Central memory CD8-positive, alpha-beta T cell (primary cell): ENCODE data around the gene TWSG1.
"Not testable (repeated sequence)": the region's sequence is repeated elsewhere in the genome, so short reads cannot be mapped to it uniquely, and the experiment has no call there.

Experiments used
- ATAC-seq: fragments of 150-1000 bp; cut with Tn5 transposase; replicated peaks from 2 replicates; pipeline ENCODE4 v1.10.0; 2022; ENCODE audit warnings: mild to moderate bottlenecking, moderate FRiP score, moderate number of reproducible peaks; ENCODE audit not compliant: poor library complexity, severe bottlenecking; ENCODE audit errors: extremely low read depth
- DNase-seq, 2 donors: peaks; one replicate each; pipeline ENCODE4 v3.0.0; 2021; ENCODE audit warnings: low spot score in 2 of 2
- H3K27ac Mint-ChIP-seq: one replicate; pipeline ENCODE4 v1.8.0; 2022; ENCODE audit warnings: low read depth, mild to moderate bottlenecking, moderate library complexity, mixed read lengths
- H3K27me3 Mint-ChIP-seq: one replicate; pipeline ENCODE4 v1.8.0; 2022; ENCODE audit warnings: mixed read lengths
- H3K36me3 Mint-ChIP-seq: one replicate; pipeline ENCODE4 v1.8.0; 2022; ENCODE audit warnings: mild to moderate bottlenecking, moderate library complexity, mixed read lengths; ENCODE audit not compliant: insufficient read depth
- H3K4me1 Mint-ChIP-seq: one replicate; pipeline ENCODE4 v1.8.0; 2022; ENCODE audit warnings: mixed read lengths
- H3K4me3 Mint-ChIP-seq: one replicate; pipeline ENCODE4 v1.8.0; 2022; ENCODE audit warnings: mild to moderate bottlenecking, moderate library complexity, mixed read lengths
- H3K9me3 Mint-ChIP-seq: one replicate; pipeline ENCODE4 v1.8.0; 2022; ENCODE audit warnings: mixed read lengths

Gene TWSG1

GRCh38 chr18:9437021-9437437, 102.5 kb downstream of the TWSG1 start:
- ATAC-seq: no peak
- H3K27ac Mint-ChIP-seq: no peak overlapping the region
- H3K4me1 Mint-ChIP-seq: no peaks in the 10 kb centered on the region
- no peaks in the 10 kb centered on the region for H3K9me3 Mint-ChIP-seq
- H3K27me3 Mint-ChIP-seq: peaks cover 25% of the 10 kb centered on the region
- no peak overlapping the region for H3K4me3 Mint-ChIP-seq
- no peak for DNase-seq
- H3K36me3 Mint-ChIP-seq: no peaks in the 10 kb centered on the region

- H3K36me3 Mint-ChIP-seq: no peaks in the 10 kb centered on the region
- ATAC-seq (no peak), DNase-seq (no peak)
- H3K27ac Mint-ChIP-seq: no peak overlapping the region
- no peaks in the 10 kb centered on the region for H3K4me1 Mint-ChIP-seq
- H3K27me3 Mint-ChIP-seq: peaks cover 26% of the 10 kb centered on the region
- no peak overlapping the region for H3K4me3 Mint-ChIP-seq
- no peaks in the 10 kb centered on the region for H3K9me3 Mint-ChIP-seq
Measured at GRCh38 chr18:9437672-9438071, 103.1 kb downstream of the TWSG1 start.

GRCh38 chr18:9441061-9441460, 106.5 kb downstream of the TWSG1 start:
- Mint-ChIP-seq H3K4me3 (no peak overlapping the region), H3K27ac (no peak overlapping the region), H3K9me3 (no peaks in the 10 kb centered on the region), H3K27me3 (peaks cover 18% of the 10 kb centered on the region), H3K4me1 (no peaks in the 10 kb centered on the region), H3K36me3 (no peaks in the 10 kb centered on the region)
- DNase-seq: no peak
- no peak for ATAC-seq

- ATAC-seq (no peak), DNase-seq (no peak)
- no peak overlapping the region for H3K4me3 Mint-ChIP-seq
- H3K4me1 Mint-ChIP-seq: no peaks in the 10 kb centered on the region
- peaks cover 9% of the 10 kb centered on the region for H3K9me3 Mint-ChIP-seq
- H3K27ac Mint-ChIP-seq: no peak overlapping the region
- no peaks in the 10 kb centered on the region for H3K36me3 Mint-ChIP-seq
- peaks cover 46% of the 10 kb centered on the region for H3K27me3 Mint-ChIP-seq
Measured at GRCh38 chr18:9444549-9444948, 110.0 kb downstream of the TWSG1 start.

DNA sequence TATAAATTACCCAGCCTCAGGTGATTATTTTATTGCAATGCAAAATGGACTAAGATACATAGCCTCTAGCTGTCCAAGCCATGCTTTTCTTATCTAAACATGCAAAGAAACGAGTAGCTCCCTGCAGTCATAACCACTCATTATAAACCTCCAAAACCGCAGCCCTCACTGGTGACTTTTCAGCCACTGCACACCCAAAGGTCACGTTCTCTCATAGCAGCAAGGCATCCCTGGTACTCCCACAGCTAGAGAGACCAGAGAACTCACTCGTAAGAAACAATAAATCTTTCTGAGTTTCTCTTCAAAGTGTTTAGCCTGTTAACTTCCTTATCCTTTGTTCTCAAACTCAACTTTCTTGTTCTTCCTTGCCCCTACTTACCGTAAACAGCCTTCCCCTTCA, 112.3 kb downstream of the TWSG1 start:
- H3K27me3 Mint-ChIP-seq: peaks cover 58% of the 10 kb centered on the region
- no peaks in the 10 kb centered on the region for H3K4me1 Mint-ChIP-seq
- no peaks in the 10 kb centered on the region for H3K36me3 Mint-ChIP-seq
- H3K27ac Mint-ChIP-seq: no peak overlapping the region
- ATAC-seq (no peak), DNase-seq (no peak)
- H3K9me3 Mint-ChIP-seq: peaks cover 9% of the 10 kb centered on the region
- H3K4me3 Mint-ChIP-seq: no peak overlapping the region

- Mint-ChIP-seq H3K4me3 (no peak overlapping the region), H3K36me3 (no peaks in the 10 kb centered on the region), H3K4me1 (no peaks in the 10 kb centered on the region), H3K27ac (no peak overlapping the region), H3K27me3 (peaks cover 60% of the 10 kb centered on the region), H3K9me3 (peaks cover 9% of the 10 kb centered on the region)
- ATAC-seq (no peak), DNase-seq (no peak)
Measured at GRCh38 chr18:9447334-9447733, 112.8 kb downstream of the TWSG1 start.

- no peak overlapping the region for H3K4me3 Mint-ChIP-seq
- ATAC-seq (no peak), DNase-seq (no peak)
- no peaks in the 10 kb centered on the region for H3K36me3 Mint-ChIP-seq
- no peak overlapping the region for H3K27ac Mint-ChIP-seq
- H3K9me3 Mint-ChIP-seq: peaks cover 9% of the 10 kb centered on the region
- no peaks in the 10 kb centered on the region for H3K4me1 Mint-ChIP-seq
- H3K27me3 Mint-ChIP-seq: peaks cover 58% of the 10 kb centered on the region
Measured at GRCh38 chr18:9449600-9450414, 115.2 kb downstream of the TWSG1 start.

DNA sequence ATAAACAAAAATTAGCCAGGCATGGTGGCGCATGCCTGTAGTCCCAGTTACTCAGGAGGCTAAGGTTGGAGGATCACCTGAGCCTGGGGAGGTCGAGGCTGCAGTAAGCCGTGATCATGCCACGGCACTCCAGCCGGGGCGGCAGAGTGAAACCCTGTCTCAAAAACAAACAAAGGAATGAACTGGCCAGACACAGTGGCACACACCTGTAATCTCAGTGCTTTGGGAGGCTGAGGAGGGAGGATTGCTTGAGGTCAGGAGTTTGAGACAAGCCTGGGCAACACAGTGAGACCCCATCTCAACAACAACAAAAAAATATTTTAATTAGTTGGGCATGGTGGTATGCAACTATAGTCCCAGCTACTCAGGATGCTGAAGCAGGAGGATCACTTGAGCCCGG, 116.3 kb downstream of the TWSG1 start:
- not testable (repeated sequence) for ATAC-seq

More for the DNA sequence above, 116.3 kb downstream of the TWSG1 start:
- Mint-ChIP-seq H3K9me3 (peaks cover 13% of the 10 kb centered on the region), H3K27me3 (peaks cover 50% of the 10 kb centered on the region)
- H3K36me3 Mint-ChIP-seq, DNase-seq, H3K27ac Mint-ChIP-seq, H3K4me1 Mint-ChIP-seq, H3K4me3 Mint-ChIP-seq: not testable (repeated sequence)
